ENCODE data around the gene TMEM131. TPM values are rescaled to one million over a fixed set of nuclear protein-coding genes. Genes with fewer than 3 reads are reported as not detected.
A peak's percentile ranks its signal among the peaks of the same experiment; 100 is the strongest.
"Not testable (repeated sequence)": the region's sequence is repeated elsewhere in the genome, so short reads cannot be mapped to it uniquely, and the experiment has no call there.

TMEM131 gene
- total and polyA plus RNA-seq, 7 donors, result 7.7 to 33.3 (median 20.1) TPM

GRCh38 chr2:97714084-97714949 is 281.4 kb downstream of the TMEM131 start:
- ATAC-seq (peak in 1 of 4 donors; percentile 11), DNase-seq (peak in 1 of 2 donors; percentile 34)
- WGBS, 3 donors, result 72 to 80% (median 76%) methylated on average over 17 of the region's 17 CpGs
- intact Hi-C loops (cut with DNase I), result no loop called here
- Histone ChIP-seq H3K27ac (no peak overlapping the region), H3K36me3 (ENCODE audit: insufficient read depth in 1 of 2, low read depth in 1 of 2) (no peaks in the 10 kb centered on the region), H3K4me3 (no peak overlapping the region), H3K4me1 (no peaks in the 10 kb centered on the region), H3K9me3 (no peaks in the 10 kb centered on the region), H3K27me3 (ENCODE audit: insufficient read depth in 3 of 3, low read length in 2 of 3) (no peaks in the 10 kb centered on the region)
- TF ChIP-seq, protein P1, sequence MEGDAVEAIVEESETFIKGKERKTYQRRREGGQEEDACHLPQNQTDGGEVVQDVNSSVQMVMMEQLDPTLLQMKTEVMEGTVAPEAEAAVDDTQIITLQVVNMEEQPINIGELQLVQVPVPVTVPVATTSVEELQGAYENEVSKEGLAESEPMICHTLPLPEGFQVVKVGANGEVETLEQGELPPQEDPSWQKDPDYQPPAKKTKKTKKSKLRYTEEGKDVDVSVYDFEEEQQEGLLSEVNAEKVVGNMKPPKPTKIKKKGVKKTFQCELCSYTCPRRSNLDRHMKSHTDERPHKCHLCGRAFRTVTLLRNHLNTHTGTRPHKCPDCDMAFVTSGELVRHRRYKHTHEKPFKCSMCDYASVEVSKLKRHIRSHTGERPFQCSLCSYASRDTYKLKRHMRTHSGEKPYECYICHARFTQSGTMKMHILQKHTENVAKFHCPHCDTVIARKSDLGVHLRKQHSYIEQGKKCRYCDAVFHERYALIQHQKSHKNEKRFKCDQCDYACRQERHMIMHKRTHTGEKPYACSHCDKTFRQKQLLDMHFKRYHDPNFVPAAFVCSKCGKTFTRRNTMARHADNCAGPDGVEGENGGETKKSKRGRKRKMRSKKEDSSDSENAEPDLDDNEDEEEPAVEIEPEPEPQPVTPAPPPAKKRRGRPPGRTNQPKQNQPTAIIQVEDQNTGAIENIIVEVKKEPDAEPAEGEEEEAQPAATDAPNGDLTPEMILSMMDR (IDR thresholded peaks at IDR 0.05), result no peak

DNA sequence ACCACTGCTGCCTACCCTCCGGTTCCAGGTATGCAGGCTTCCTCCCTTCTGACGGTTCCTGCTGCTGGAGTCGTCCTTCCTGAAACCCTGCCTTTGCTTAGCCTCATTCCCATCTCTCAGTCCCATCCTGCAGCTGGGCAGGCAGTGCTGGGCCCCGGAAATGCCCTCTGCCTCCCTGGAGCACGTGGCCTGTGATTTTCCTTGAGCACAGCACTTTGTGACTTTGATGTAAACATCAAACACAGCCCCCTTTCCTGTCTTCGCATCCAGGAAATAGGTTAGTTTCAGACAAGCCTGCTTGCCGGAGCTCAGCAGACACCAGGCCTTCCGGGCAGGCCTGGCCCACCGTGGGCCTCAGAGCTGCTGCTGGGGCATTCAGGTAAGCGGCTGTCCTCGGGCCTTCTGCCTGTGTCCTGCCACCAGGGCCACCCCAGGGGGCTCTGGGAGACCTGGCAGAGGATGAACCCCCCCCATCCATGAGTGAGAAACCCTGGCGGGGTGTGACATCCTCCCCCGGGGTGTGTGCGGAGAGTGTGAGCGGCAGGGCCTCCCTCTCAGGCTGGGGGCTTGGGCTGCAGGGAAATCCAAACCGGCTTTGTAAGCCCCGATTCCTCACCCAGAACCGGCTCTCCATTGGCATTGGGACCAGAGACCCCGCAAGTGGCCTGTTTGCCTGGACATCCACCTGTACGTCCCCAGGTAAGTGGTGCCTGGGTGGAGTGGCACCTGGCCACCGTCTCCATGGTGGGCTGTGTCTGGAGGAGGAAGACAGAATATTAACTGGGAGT is 282.3 kb downstream of the TMEM131 start, which contains the start of gene ZAP70:
ZAP70 (plus strand) TSS at position 281 of the 788 bp plus-strand sequence. CDS start 10,461 bp downstream, outside the sequence.
- intact Hi-C loops (cut with DNase I), result no loop called here
- H3K27ac ChIP-seq, result no peak within 1 kb of the TSS
- ATAC-seq (no peak), DNase-seq (peak in 1 of 2 donors; percentile 35)
- H3K27me3 ChIP-seq (ENCODE audit: insufficient read depth in 3 of 3, low read length in 2 of 3), result peaks cover 0 to 5% (median 0%) of the 10 kb centered on the region in 3 donors
- H3K9me3 ChIP-seq, result no peaks in the 10 kb centered on the region
- 78 to 81% (median 79%) methylated on average over 21 of the region's 21 CpGs for WGBS, 3 donors
- no peaks in the 10 kb centered on the region for H3K36me3 ChIP-seq (ENCODE audit: insufficient read depth in 1 of 2, low read depth in 1 of 2)
- no peaks in the 10 kb centered on the region for H3K4me1 ChIP-seq
- TF ChIP-seq, protein P1 (IDR thresholded peaks at IDR 0.05), result no peak
- no peak within 1 kb of the TSS for H3K4me3 ChIP-seq

DNA sequence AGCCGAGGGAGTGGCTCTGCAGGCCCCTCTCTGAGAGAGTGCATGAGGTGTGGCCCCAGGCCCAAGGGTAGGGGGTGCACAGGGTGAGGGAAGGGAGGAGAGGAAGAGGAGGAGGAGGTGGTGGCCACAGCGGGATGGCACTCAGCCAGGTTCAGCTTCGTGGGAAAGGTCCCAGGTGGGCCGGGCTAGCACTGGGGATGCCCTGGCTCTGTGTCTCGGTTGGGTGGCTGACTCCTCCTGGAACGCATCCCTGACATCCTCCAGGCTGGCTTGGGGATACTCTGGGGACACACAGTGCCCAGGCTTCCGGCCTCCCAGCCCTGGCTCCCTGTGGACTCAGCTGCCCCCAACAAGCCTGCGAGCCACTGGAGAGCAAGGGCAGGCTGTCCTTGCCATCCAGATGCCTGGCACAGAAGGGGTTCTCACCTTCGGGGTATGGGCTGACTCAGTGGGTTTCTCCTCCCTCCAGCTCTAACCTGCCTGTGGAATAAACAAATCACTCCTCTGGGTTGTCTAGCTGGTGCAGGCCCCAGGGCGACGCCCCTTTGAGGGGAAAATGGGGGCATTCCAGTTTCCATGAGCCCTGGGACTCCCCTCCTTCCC is 283.0 kb downstream of the TMEM131 start:
- H3K9me3 ChIP-seq, result no peaks in the 10 kb centered on the region
- TF ChIP-seq, protein P1 (IDR thresholded peaks at IDR 0.05), result no peak
- no peak overlapping the region for H3K4me3 ChIP-seq
- H3K27ac ChIP-seq, result no peak overlapping the region
- peaks cover 0 to 5% (median 0%) of the 10 kb centered on the region in 3 donors for H3K27me3 ChIP-seq (ENCODE audit: insufficient read depth in 3 of 3, low read length in 2 of 3)
- no peak for ATAC-seq
- H3K36me3 ChIP-seq (ENCODE audit: insufficient read depth in 1 of 2, low read depth in 1 of 2), result no peaks in the 10 kb centered on the region
- no peaks in the 10 kb centered on the region for H3K4me1 ChIP-seq
- intact Hi-C loops (cut with DNase I), result no loop called here
- 50 to 71% (median 56%) methylated on average over 11 of the region's 11 CpGs for WGBS, 3 donors
- DNase-seq, result peak in 1 of 2 donors; percentile 43

DNA sequence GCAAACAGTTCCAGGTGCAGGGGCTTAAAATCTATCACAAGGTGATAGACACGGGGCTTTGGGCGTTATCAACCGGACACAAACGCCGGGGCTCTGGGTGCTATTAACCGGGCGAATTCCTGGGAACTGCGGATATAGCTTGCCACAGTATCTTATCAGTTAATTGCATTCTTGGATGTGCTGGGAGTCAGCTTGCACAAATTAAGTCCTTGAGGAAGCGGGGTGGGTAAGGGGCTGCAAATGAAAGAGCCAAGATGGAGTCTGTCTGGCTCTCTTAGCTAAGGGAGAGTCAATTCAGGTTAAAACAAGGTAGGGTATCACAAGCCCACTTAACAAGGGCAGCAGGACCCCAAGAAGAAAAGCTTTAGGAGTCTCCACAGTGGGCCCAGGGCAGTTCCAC is 283.6 kb downstream of the TMEM131 start:
- H3K4me3 ChIP-seq; intact Hi-C loops (cut with DNase I); ATAC-seq; H3K9me3 ChIP-seq; H3K27ac ChIP-seq; H3K36me3 ChIP-seq (ENCODE audit: insufficient read depth in 1 of 2, low read depth in 1 of 2); H3K4me1 ChIP-seq; H3K27me3 ChIP-seq (ENCODE audit: insufficient read depth in 3 of 3, low read length in 2 of 3): not testable (repeated sequence)
- 79 to 82% (median 79%) methylated on average over 9 of the region's 9 CpGs for WGBS, 3 donors
- peak in 1 of 2 donors; percentile 3 for DNase-seq

- H3K4me1 ChIP-seq, result no peaks in the 10 kb centered on the region
- peaks cover 0 to 5% (median 0%) of the 10 kb centered on the region in 3 donors for H3K27me3 ChIP-seq (ENCODE audit: insufficient read depth in 3 of 3, low read length in 2 of 3)
- DNase-seq (no peak), ATAC-seq (no peak)
- intact Hi-C loops (cut with DNase I), result no loop called here
- no peaks in the 10 kb centered on the region for H3K36me3 ChIP-seq (ENCODE audit: insufficient read depth in 1 of 2, low read depth in 1 of 2)
- 79 to 84% (median 81%) methylated on average over 6 of the region's 6 CpGs for WGBS, 3 donors
- H3K27ac ChIP-seq, result no peak overlapping the region
- H3K4me3 ChIP-seq, result no peak overlapping the region
- H3K9me3 ChIP-seq, result no peaks in the 10 kb centered on the region
- TF ChIP-seq, protein P1 (IDR thresholded peaks at IDR 0.05), result no peak
Measured at GRCh38 chr2:97711394-97711711, 284.4 kb downstream of the TMEM131 start.

All from psoas muscle (tissue), 8 donors.